ENCODE results near the gene IGFN1.
A peak's percentile ranks its signal among the peaks of the same experiment; 100 is the strongest.

IGFN1 gene

DNA sequence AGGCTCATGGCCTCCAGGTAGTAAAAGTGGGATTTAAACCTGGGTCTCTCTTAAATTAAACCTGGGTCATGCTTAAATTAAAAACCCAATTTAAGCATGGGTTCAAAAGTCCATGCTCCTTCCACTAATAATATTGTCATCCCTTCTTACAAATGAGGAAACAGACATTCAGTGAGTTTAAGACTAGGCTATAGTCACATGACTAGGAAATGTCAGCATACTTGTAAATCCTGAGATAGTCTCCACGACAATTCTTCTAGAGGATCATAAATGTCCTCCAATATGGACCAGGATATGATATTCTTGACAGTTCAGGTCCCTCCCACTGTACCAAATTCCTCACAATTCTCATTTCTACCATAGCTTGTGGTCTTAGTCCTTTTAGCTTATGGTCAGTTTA is 10.5 kb upstream of the IGFN1 start:
- Mint-ChIP-seq H3K36me3 (ENCODE audit: low read depth) (no peaks in the 10 kb centered on the region), H3K9me3 (peaks cover 8% of the 10 kb centered on the region), H3K4me1 (peaks cover 44% of the 10 kb centered on the region), H3K27me3 (ENCODE audit: low read depth) (peaks cover 16% of the 10 kb centered on the region), H3K27ac (peak overlapping the region; percentile 1 to 71 (median 9)), H3K4me3 (no peak overlapping the region)
- TF ChIP-seq, protein P1, sequence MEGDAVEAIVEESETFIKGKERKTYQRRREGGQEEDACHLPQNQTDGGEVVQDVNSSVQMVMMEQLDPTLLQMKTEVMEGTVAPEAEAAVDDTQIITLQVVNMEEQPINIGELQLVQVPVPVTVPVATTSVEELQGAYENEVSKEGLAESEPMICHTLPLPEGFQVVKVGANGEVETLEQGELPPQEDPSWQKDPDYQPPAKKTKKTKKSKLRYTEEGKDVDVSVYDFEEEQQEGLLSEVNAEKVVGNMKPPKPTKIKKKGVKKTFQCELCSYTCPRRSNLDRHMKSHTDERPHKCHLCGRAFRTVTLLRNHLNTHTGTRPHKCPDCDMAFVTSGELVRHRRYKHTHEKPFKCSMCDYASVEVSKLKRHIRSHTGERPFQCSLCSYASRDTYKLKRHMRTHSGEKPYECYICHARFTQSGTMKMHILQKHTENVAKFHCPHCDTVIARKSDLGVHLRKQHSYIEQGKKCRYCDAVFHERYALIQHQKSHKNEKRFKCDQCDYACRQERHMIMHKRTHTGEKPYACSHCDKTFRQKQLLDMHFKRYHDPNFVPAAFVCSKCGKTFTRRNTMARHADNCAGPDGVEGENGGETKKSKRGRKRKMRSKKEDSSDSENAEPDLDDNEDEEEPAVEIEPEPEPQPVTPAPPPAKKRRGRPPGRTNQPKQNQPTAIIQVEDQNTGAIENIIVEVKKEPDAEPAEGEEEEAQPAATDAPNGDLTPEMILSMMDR (IDR thresholded peaks at IDR 0.05; ENCODE audit: unreplicated experiment in 3 of 3): no peak

DNA sequence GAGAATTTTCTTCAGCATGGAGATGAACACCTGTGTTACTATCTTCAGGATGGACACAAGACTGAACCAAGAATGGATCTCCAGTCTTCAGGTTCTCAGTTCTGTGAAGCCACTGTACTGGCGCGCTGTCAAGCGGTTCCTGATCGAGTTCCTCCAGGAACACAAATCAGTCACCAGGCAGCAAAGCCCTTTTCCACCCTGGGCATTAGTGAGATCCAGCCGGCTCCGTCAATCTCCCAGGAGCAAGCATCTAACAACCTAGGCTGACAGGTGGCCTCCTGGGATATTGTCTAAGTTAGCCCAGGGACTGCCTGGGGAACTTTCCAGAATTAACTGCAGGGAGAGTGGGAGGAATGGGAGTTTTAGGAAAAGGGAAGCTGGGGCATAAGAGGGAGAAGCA is 9.7 kb upstream of the IGFN1 start:
- H3K27me3 Mint-ChIP-seq (ENCODE audit: low read depth): peaks cover 16% of the 10 kb centered on the region
- peaks cover 45% of the 10 kb centered on the region for H3K4me1 Mint-ChIP-seq
- H3K9me3 Mint-ChIP-seq: peaks cover 8% of the 10 kb centered on the region
- no peak overlapping the region for H3K4me3 Mint-ChIP-seq
- TF ChIP-seq, protein P1 (IDR thresholded peaks at IDR 0.05; ENCODE audit: unreplicated experiment in 3 of 3): no peak
- H3K36me3 Mint-ChIP-seq (ENCODE audit: low read depth): no peaks in the 10 kb centered on the region
- peak overlapping the region in 2 of 3 experiments; percentile 1 to 2 for H3K27ac Mint-ChIP-seq

DNA sequence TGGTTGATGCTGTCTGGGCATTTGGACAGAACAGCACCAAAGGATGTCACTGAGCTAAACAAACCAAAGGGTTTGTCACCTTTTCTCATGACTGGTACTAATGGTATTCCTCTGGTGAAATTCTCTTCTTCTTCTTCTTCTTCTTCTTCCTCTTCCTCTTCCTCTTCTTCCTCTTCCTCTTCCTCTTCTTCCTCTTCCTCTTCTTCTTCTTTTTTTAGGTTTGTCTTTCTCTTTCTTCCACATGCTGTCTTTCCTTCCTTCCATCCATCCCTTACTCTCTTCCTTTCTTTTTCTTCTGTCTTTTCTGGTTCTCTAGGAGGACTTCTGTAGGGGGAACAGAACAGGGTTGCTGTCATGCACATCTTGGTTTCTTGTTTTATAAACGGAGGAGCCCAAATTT is 9.3 kb upstream of the IGFN1 start:
- Mint-ChIP-seq H3K9me3 (peaks cover 8% of the 10 kb centered on the region), H3K36me3 (ENCODE audit: low read depth) (no peaks in the 10 kb centered on the region), H3K4me3 (no peak overlapping the region), H3K4me1 (peaks cover 49% of the 10 kb centered on the region), H3K27me3 (ENCODE audit: low read depth) (peaks cover 16% of the 10 kb centered on the region), H3K27ac (peak overlapping the region in 2 of 3 experiments; percentile 1 to 2)
- TF ChIP-seq, protein P1 (IDR thresholded peaks at IDR 0.05; ENCODE audit: unreplicated experiment in 3 of 3): no peak

DNA sequence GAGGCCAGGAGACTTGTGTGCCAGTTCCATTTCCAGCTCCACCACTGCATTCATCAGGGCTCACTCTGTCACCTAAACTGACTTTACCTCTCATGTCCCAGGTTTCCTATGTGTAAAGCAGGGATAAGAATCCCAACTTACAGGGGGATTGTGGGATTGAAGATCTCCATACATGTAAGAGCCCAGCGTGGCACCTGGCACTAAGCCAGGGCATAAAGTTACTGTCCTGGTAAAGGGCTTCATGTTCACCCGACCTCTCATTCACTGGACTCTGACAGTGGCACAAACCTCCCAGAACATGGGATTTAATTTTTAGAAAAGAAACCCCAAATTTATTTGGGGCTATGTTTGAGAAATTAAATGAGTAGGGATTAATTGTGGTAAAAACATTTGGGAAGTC is 8.9 kb upstream of the IGFN1 start:
- TF ChIP-seq, protein P1 (IDR thresholded peaks at IDR 0.05; ENCODE audit: unreplicated experiment in 3 of 3): no peak
- Mint-ChIP-seq H3K4me3 (no peak overlapping the region), H3K9me3 (peaks cover 8% of the 10 kb centered on the region), H3K4me1 (peaks cover 52% of the 10 kb centered on the region), H3K27me3 (ENCODE audit: low read depth) (peaks cover 14% of the 10 kb centered on the region), H3K36me3 (ENCODE audit: low read depth) (no peaks in the 10 kb centered on the region), H3K27ac (peak overlapping the region in 2 of 3 experiments; percentile 1 to 2)

DNA sequence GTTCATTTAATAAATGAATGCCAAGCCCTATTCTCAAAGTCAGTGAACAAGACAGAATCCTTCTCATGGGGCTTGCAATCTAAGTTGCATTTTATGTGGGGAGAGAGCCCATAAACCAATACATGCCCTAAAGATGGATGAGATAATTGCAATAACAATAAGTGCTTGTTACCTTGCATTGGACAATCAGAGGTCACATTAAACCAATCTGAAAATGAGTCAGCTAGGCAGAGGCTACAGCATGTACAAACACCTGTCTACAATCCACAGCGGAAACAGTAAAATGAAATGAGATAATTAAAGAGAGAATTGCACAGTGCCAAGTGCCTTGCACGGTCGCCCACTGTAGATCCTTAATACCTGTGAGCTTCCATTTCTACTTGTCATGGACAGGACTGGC is 7.4 kb upstream of the IGFN1 start:
- Mint-ChIP-seq H3K27me3 (ENCODE audit: low read depth) (peaks cover 14% of the 10 kb centered on the region), H3K36me3 (ENCODE audit: low read depth) (no peaks in the 10 kb centered on the region), H3K4me3 (no peak overlapping the region), H3K9me3 (peaks cover 8% of the 10 kb centered on the region), H3K4me1 (peaks cover 45% of the 10 kb centered on the region), H3K27ac (peak overlapping the region in 2 of 3 experiments; percentile 67 to 94)
- TF ChIP-seq, protein P1 (IDR thresholded peaks at IDR 0.05; ENCODE audit: unreplicated experiment in 3 of 3): no peak

DNA sequence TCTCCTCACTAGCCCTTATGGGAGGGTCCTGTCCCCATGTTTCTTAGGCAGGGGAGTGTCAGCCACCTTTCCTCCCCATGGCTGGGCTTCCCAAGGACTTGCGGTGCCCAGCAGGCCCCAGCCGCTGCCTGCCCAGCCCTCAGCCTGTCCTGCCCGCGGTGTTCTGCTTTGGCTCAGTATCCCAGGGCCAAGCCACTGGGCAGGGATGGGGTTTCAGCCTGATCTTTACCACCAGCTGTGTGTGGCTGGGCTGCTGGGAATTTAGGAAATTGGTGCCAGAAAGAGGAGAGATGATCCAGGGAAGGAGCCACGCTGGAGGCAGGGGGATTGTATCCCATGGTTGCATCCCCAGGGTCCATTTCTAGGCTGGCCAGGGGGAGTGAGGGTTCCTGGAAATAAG is 6.9 kb upstream of the IGFN1 start:
- Mint-ChIP-seq H3K27me3 (ENCODE audit: low read depth) (peaks cover 14% of the 10 kb centered on the region), H3K27ac (peak overlapping the region; percentile 84 to 94 (median 93)), H3K4me1 (peaks cover 45% of the 10 kb centered on the region), H3K9me3 (peaks cover 8% of the 10 kb centered on the region), H3K36me3 (ENCODE audit: low read depth) (no peaks in the 10 kb centered on the region), H3K4me3 (no peak overlapping the region)
- TF ChIP-seq, protein P1 (IDR thresholded peaks at IDR 0.05; ENCODE audit: unreplicated experiment in 3 of 3): no peak

All from nephron (organoid).